ENCODE results near the gene THAP7. TPM values are rescaled to one million over a fixed set of nuclear protein-coding genes. Genes with fewer than 3 reads are reported as not detected.
"Not testable (repeated sequence)": the region's sequence is repeated elsewhere in the genome, so short reads cannot be mapped to it uniquely, and the experiment has no call there.

Gene THAP7
- total and polyA plus RNA-seq, 2 donors from 2014 or later: 25.5 to 44.1 TPM

GRCh38 chr22:21041937-21042336 is 40.0 kb upstream of the THAP7 start:
- FAIRE-seq (no peak), DNase-seq (no peak)
- intact Hi-C loops (cut with DNase I): no loop called here
- Histone ChIP-seq H3K9me3 (ENCODE audit: control insufficient read depth in 2 of 3, insufficient read depth in 1 of 3, low read length in 3 of 3) (no peaks in the 10 kb centered on the region), H3K4me1 (ENCODE audit: control insufficient read depth in 2 of 3, insufficient read depth in 2 of 3, low read depth in 1 of 3, low read length in 3 of 3) (peaks cover 0 to 6% (median 0%) of the 10 kb centered on the region in 3 donors), H3K27me3 (ENCODE audit: control insufficient read depth, insufficient read depth, low read length) (no peaks in the 10 kb centered on the region), H3K27ac (ENCODE audit: low read depth in 2 of 2, low read length in 2 of 2) (no peak overlapping the region), H3K9ac (ENCODE audit: low read length in 3 of 3) (no peak overlapping the region), H3K4me3 (ENCODE audit: low read length in 3 of 3) (no peak overlapping the region), H3K36me3 (ENCODE audit: control insufficient read depth in 2 of 3, insufficient read depth in 3 of 3, low read length in 3 of 3) (no peaks in the 10 kb centered on the region)
- no peak for TF ChIP-seq CTCF (IDR thresholded peaks at IDR 0.05; ENCODE audit: borderline replicate concordance, extremely low read depth, insufficient read depth)

- H3K4me1 ChIP-seq (ENCODE audit: control insufficient read depth in 2 of 3, insufficient read depth in 2 of 3, low read depth in 1 of 3, low read length in 3 of 3); H3K27ac ChIP-seq (ENCODE audit: low read depth in 2 of 2, low read length in 2 of 2); H3K4me3 ChIP-seq (ENCODE audit: low read length in 3 of 3); H3K9me3 ChIP-seq (ENCODE audit: control insufficient read depth in 2 of 3, insufficient read depth in 1 of 3, low read length in 3 of 3); DNase-seq; H3K9ac ChIP-seq (ENCODE audit: low read length in 3 of 3); H3K27me3 ChIP-seq (ENCODE audit: control insufficient read depth, insufficient read depth, low read length); H3K36me3 ChIP-seq (ENCODE audit: control insufficient read depth in 2 of 3, insufficient read depth in 3 of 3, low read length in 3 of 3); FAIRE-seq; intact Hi-C loops (cut with DNase I): not testable (repeated sequence)
Measured at GRCh38 chr22:21039158-21039557, 37.2 kb upstream of the THAP7 start.

GRCh38 chr22:21038405-21038804 is 36.5 kb upstream of the THAP7 start:
- DNase-seq (no peak), FAIRE-seq (no peak)
- intact Hi-C loops (cut with DNase I): no loop called here
- Histone ChIP-seq H3K4me3 (ENCODE audit: low read length in 3 of 3) (no peak overlapping the region), H3K36me3 (ENCODE audit: control insufficient read depth in 2 of 3, insufficient read depth in 3 of 3, low read length in 3 of 3) (no peaks in the 10 kb centered on the region), H3K27ac (ENCODE audit: low read depth in 2 of 2, low read length in 2 of 2) (no peak overlapping the region), H3K9ac (ENCODE audit: low read length in 3 of 3) (no peak overlapping the region), H3K4me1 (ENCODE audit: control insufficient read depth in 2 of 3, insufficient read depth in 2 of 3, low read depth in 1 of 3, low read length in 3 of 3) (no peaks in the 10 kb centered on the region), H3K9me3 (ENCODE audit: control insufficient read depth in 2 of 3, insufficient read depth in 1 of 3, low read length in 3 of 3) (no peaks in the 10 kb centered on the region), H3K27me3 (ENCODE audit: control insufficient read depth, insufficient read depth, low read length) (no peaks in the 10 kb centered on the region)
- TF ChIP-seq CTCF (IDR thresholded peaks at IDR 0.05; ENCODE audit: borderline replicate concordance, extremely low read depth, insufficient read depth): no peak

- FAIRE-seq (no peak), DNase-seq (no peak)
- H3K27me3 ChIP-seq (ENCODE audit: control insufficient read depth, insufficient read depth, low read length): no peaks in the 10 kb centered on the region
- H3K4me1 ChIP-seq (ENCODE audit: control insufficient read depth in 2 of 3, insufficient read depth in 2 of 3, low read depth in 1 of 3, low read length in 3 of 3): peaks cover 0 to 7% (median 0%) of the 10 kb centered on the region in 3 donors
- H3K9ac ChIP-seq (ENCODE audit: low read length in 3 of 3): no peak overlapping the region
- no peaks in the 10 kb centered on the region for H3K9me3 ChIP-seq (ENCODE audit: control insufficient read depth in 2 of 3, insufficient read depth in 1 of 3, low read length in 3 of 3)
- no peak overlapping the region for H3K27ac ChIP-seq (ENCODE audit: low read depth in 2 of 2, low read length in 2 of 2)
- no peak overlapping the region for H3K4me3 ChIP-seq (ENCODE audit: low read length in 3 of 3)
- no peaks in the 10 kb centered on the region for H3K36me3 ChIP-seq (ENCODE audit: control insufficient read depth in 2 of 3, insufficient read depth in 3 of 3, low read length in 3 of 3)
- no peak for TF ChIP-seq CTCF (IDR thresholded peaks at IDR 0.05; ENCODE audit: borderline replicate concordance, extremely low read depth, insufficient read depth)
- intact Hi-C loops (cut with DNase I): no loop called here
Measured at GRCh38 chr22:21034989-21035388, 33.1 kb upstream of the THAP7 start.
